ENCODE data around the gene RALGAPA1. TPM values are rescaled to one million over a fixed set of nuclear protein-coding genes. Genes with fewer than 3 reads are reported as not detected.

Gene RALGAPA1
- total and polyA plus RNA-seq, 2 of the 13 experiments (the other 11 are each of a cell fraction or from before 2014, with no cell fraction given): 65.0 to 89.2 TPM

- TF ChIP-seq PAXIP1 (CRISPR knock-in tag; conservative IDR thresholded peaks at IDR 0.05) (peak; percentile 97), ZNF570 (CRISPR knock-in tag; IDR thresholded peaks at IDR 0.05; ENCODE audit: borderline replicate concordance) (no peak), ATAD3A (CRISPR knock-in tag; IDR thresholded peaks at IDR 0.05) (no peak), ZNF136 (CRISPR knock-in tag; IDR thresholded peaks at IDR 0.05; ENCODE audit: low read depth) (no peak), ZNF326 (CRISPR knock-in tag; IDR thresholded peaks at IDR 0.05; ENCODE audit: borderline replicate concordance) (no peak), ZNF20 (CRISPR knock-in tag; IDR thresholded peaks at IDR 0.05) (0 out of 2 replicates have a peak, but pooled peaks have one; percentile 42), HCFC1 (IDR thresholded peaks at IDR 0.05; ENCODE audit: low read depth, low read length) (no peak), ESRRA (CRISPR knock-in tag; IDR thresholded peaks at IDR 0.05; ENCODE audit: low read depth) (peak; percentile 41; the same call in 1 of the 2 replicates), TERF1 (CRISPR knock-in tag; IDR thresholded peaks at IDR 0.05) (no peak), ZNF124 (CRISPR knock-in tag; IDR thresholded peaks at IDR 0.05) (peak; percentile 88), ZBTB21 (CRISPR knock-in tag; IDR thresholded peaks at IDR 0.05) (peak; percentile 79; the same call in 1 of the 2 replicates), RNF2 (conservative IDR thresholded peaks at IDR 0.05; ENCODE audit: low read depth) (no peak), SMYD3 (CRISPR knock-in tag; IDR thresholded peaks at IDR 0.05) (peak; percentile 79; the same call in 1 of the 2 replicates), ZNF274 (CRISPR knock-in tag; IDR thresholded peaks at IDR 0.05) (no peak), THAP9 (CRISPR knock-in tag; IDR thresholded peaks at IDR 0.05; ENCODE audit: borderline replicate concordance) (no peak)
- TF ChIP-seq, protein P1, sequence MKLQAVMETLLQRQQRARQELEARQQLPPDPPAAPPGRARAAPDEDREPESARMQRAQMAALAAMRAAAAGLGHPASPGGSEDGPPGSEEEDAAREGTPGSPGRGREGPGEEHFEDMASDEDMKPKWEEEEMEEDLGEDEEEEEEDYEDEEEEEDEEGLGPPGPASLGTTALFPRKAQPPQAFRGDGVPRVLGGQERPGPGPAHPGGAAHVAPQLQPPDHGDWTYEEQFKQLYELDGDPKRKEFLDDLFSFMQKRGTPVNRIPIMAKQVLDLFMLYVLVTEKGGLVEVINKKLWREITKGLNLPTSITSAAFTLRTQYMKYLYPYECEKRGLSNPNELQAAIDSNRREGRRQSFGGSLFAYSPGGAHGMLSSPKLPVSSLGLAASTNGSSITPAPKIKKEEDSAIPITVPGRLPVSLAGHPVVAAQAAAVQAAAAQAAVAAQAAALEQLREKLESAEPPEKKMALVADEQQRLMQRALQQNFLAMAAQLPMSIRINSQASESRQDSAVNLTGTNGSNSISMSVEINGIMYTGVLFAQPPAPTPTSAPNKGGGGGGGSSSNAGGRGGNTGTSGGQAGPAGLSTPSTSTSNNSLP (IDR thresholded peaks at IDR 0.05; ENCODE audit: low read depth, low read length): peak; percentile 90
- TF ChIP-seq, protein P2, sequence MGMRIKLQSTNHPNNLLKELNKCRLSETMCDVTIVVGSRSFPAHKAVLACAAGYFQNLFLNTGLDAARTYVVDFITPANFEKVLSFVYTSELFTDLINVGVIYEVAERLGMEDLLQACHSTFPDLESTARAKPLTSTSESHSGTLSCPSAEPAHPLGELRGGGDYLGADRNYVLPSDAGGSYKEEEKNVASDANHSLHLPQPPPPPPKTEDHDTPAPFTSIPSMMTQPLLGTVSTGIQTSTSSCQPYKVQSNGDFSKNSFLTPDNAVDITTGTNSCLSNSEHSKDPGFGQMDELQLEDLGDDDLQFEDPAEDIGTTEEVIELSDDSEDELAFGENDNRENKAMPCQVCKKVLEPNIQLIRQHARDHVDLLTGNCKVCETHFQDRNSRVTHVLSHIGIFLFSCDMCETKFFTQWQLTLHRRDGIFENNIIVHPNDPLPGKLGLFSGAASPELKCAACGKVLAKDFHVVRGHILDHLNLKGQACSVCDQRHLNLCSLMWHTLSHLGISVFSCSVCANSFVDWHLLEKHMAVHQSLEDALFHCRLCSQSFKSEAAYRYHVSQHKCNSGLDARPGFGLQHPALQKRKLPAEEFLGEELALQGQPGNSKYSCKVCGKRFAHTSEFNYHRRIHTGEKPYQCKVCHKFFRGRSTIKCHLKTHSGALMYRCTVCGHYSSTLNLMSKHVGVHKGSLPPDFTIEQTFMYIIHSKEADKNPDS (CRISPR knock-in tag; IDR thresholded peaks at IDR 0.05): no peak
Measured at GRCh38 chr14:35806006-35806907, 2.8 kb downstream of the RALGAPA1 start (continued).
